ENCODE measurements around the gene EML2.

Gene EML2

DNA sequence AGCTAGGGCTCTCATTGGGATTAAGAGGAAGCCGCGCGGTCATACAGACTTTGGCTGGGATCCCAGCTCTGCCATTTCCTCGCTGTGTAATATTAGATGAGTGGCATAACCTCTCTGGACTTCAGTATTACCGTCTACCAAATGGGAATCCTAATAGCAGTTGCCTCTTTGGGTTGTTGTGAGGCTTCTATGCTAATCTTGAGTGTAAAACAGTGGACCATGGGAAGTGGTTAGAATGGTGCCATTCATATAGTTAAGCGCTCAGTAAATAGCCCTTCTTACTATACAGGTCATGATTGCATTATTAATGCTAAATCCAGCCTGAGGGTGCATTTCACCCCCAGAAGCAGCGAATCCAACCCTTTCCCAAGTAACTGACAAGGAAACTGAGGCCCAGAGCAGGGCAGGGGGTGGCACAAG lies 54.0 kb downstream of the EML2 start:
- no peak for DNase-seq

DNA sequence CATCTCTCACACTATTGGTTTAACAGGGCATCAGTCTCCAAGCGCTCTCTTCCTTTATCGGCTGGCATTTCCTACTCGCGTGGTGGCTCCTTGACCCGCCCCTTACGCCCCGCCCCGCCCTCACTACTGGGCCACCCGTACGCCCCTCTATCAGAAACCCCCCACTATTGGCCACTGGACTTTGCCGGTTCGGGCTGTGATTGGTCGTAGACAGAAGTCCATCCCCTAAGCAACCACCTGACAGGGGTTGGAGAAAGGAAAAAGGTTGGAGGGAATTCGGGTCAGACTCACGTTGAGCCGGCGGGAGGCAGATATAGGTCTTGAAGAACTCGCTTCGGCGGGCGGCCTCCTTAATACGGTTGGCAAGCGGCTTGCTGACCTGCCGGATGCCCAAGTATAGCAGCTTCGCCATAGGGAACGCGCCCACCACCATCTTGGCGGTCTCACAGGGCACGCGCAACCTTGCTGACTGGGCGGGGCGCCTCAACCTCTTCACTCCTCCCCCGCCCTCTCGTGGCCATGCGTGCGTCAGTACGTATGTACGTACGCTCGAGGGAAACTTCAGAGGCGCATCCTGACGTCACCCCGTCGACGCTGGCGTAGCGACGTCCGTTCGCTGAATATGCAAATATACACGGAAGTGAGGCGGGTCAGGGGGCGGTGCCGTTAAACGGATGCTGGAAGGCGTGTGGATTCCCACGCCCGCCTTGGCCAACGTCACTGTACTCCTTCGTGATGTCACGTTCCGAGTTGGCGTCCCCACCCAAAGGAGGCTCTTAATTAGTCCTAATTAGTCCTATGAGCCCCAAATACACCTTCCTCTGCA lies 54.7 kb downstream of the EML2 start, which contains the start of gene OPA3:
TSS of gene OPA3 (minus strand) at position 471 of the 826 bp plus-strand sequence. CDS start at position 433, 38 bp downstream.
- DNase-seq, result peak; percentile 100

DNA sequence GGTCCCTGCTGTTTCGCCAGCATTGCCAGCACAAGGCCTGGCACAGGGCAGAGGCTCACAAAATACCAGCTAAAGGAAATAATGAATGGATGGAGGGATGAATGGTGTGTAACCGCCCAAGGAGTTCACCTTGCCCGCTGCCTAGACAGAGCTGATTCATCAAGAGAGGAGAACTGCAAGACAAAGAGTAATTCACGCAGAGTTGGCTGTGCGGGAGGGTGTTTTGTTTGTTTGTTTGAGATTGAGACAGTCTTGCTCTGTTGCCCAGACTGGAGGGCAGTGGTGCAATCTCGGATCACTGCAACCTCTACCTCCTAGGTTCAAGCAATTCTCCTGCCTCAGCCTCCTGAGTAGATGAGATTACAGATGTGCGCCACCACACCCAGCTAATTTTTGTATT lies 57.6 kb downstream of the EML2 start:
- no peak for DNase-seq

DNA sequence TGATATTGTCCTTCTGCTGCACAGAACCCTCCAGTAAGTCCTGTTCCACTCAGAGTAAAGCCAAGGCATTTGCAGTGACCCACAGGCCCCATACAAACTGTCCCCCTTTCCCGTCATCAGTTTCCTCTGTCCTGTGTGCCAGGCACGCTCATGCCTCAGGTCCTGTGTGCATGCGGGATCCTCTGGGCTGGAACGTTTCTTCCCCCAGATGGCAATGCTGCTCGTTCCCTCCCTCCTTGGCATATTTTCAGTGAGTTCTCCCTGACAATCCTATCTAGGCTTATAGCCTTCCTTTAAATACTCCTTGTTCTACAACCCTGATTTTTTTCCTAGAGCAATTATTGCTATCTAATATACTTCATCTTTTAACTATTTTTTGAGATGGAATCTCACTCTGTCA lies 60.3 kb downstream of the EML2 start:
- DNase-seq, result no peak

DNA sequence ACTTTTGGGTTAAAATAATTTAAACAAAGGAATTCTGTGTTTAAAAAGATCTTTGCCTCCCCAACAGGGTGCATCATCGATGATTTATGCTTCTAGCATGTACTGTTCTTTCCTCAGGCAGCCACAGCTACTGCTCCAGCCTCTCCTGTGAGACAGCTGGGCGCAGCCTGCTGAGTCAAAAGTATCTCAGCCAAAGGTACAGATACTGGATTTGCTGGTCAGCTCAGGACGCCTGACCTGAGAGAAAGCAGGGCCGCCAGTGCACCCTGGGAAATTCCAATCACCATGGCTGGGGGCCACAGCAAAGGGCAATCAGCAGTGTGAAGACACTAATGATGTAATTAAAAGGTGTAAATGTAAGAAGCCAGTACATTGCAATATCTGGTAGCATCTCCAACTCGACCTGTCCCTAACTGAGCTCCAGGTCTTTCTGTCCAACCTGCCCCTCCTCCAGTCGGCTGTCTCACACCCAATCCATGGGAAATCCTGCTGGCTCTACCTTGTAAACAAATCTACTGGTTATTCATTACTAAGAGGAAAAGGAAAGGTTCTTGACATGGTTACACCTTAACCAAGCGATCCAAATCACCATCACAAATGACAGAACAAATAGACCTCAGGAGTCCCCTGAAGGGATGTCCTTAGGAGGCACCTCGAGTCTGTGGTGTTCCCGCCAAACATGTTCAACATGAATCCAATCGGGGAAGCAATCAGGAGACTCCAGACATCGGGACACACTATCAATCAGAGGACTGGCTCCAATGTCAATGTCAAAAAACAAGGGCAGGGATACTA lies 61.9 kb downstream of the EML2 start:
- no peak for DNase-seq

DNA sequence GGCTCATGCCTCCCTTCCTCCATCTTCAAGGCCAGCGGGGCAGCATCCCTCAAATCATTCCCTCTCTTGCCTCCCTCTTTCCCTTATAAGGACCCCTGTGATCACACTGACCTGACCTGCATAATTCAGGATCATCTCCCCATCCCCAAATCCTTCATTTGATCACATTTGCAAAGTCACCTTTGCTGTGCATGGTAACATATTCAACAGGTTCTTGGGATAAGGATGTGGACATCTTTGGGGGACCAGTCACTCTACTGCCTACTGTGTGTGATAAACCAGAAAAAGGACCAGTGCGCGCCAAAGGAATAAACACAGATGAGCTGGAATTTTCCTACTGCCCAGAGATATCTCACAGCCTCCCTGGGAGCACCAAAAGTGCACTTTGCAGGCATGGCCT lies 62.5 kb downstream of the EML2 start:
- DNase-seq, result no peak

- no peak for DNase-seq
These were observed 64.0 kb downstream of the EML2 start for GRCh38 chr19:45575216-45575615.

GRCh38 chr19:45574526-45574925 lies 64.7 kb downstream of the EML2 start:
- DNase-seq, result no peak

- DNase-seq, result no peak
These were observed 67.6 kb downstream of the EML2 start for GRCh38 chr19:45571457-45572220.

DNA sequence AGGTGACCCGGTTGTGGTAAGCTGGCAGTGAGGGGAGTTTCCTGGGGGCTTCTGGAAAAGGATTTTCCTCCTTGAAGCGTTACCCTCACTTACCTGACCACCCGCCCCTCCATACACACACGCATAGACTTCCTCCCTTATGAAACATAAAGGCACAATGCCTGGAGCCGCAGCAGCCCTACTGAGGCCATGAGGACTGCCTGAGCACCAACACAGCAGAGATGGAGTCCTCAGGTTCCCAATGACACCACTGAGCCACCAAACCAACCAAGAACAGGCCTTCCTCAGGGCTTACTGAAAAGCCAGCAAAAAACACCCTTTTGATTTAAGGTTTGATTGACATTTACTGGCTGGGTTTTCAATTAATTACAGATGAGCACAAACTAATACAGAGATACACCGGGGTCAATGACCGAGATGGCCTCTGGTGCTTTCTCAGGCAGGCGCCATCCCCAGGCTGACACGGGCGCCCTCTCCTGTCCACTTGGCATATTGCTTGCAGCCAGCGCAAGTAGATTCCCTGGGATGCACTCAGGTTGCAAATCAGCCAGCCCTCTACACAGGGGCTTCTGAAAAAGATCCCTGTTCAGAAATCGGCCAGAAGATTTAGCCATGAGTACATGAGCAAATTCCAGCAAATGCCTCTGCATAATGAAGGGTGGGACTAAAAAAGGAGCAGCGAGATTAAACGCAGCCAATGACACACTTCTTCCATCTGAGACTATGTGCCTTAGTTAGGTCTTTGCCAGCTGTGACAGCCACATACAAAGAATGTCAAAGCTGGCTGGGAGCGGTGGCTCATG lies 69.4 kb downstream of the EML2 start:
- peak; percentile 57 for DNase-seq

DNA sequence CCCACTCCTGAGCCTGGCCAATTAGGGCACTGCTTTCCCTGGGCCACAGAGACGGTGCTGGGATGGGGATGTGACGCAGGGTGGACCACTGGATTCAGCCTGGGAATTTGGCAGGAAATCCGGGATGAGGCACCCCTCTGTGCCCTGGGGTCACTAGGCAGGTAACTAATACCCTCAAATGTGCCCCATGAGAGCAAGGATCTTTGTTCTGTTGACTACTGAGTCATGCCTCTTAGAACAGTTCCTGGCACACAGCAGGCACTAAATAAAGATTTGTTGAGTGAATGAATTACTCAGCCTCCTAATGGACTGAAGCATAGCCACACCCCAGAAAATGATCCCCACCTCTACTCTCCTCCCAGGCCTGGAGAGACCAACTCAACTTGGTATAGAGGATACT lies 70.5 kb downstream of the EML2 start:
- DNase-seq, result no peak

- no peak for DNase-seq
These were observed 71.6 kb downstream of the EML2 start for GRCh38 chr19:45567609-45568008.

GRCh38 chr19:45564131-45564780 lies 74.9 kb downstream of the EML2 start:
- DNase-seq, result no peak

GRCh38 chr19:45560686-45561085 lies 78.5 kb downstream of the EML2 start:
- no peak for DNase-seq

DNA sequence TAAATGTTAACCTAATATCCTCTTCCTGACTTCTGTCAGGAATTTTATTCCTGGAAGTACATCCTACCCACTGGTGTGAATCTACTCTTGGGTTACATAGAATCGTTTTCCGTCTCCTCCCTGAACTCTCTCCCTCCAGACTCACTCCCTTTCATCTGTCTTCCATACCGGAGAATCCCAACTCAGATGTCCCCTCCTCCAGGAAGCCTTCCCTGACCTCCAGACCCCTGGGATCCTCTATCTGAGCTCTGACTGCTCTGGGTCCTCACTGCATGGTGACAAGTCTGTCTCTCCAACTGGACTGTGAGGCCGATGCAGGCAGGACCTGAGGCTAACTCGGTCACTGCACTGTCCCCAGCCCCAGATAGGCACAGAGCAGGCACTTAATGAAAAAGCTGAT lies 79.2 kb downstream of the EML2 start:
- DNase-seq, result no peak
